Activated CD4-positive, alpha-beta T cell treated with anti-CD3 and anti-CD28 coated beads for 24 hours (primary cell): ENCODE data around the gene GLT6D1.

Experiments used
- DNase-seq, 2 donors: peaks; one replicate each; pipeline ENCODE4 v3.0.0-alpha.2; 2020; ENCODE audit warnings: low read depth in 2 of 2

Gene GLT6D1

DNA sequence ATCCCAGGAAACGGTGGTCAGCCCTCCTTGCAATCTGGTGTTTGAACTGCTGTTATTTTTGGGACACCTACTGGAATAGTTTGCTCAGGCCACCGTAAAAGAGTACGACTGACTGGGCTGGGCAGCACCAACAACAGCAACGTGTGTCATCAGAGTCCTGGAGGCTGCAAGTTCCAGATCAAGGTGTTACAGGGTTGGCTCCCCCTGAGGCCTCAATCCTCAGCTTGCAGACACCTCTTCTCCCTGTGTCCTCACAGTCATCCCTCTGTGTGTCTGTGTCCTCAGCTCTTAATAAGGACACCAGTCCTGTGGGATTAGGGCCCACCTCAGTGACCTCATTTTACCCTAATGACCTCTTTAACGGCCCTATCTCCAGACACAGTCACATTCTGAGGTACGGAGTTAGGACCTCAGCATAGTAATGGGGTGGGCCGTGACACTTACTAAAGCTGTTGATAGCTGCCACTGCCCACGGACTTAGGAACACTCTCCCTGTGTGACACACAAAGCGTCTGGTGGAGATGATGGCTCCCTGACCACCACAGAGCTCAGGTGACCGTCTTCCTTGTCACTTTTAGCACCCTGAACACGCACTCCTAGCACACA, 16.8 kb downstream of the GLT6D1 start:
- no peak for DNase-seq

DNA sequence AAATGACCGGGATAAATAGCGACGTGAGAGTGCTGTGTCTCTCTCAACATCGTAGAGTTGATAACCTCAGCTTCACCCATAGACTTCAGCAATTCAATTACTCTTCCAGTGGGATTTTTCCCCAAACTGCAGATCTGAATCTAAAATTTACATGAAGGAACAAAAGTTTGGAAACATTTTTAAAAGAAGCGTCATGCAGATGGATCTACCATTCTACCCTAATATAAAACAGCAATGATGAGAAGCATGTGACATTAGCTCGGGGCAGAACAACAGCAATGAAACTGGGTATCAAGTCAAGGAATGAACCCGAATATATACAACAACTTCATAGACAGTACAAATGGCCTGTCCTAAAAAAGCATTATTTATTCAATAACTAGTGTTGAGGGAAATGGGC, 18.8 kb downstream of the GLT6D1 start:
- DNase-seq, result no peak

DNA sequence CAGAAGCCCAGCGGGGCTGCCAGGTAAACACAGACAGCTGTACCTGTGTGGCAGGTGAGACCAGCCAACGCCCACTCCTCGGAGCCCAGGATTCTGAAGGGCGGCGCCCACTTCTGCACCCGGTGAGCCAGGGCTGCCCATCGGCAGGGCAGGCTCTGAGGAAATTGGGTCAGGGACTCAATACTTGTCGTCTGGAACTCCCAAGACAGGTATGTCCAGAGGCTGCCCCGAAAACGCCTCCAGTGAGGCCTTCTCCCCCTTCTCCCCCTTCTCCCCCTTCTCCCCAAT, 19.8 kb downstream of the GLT6D1 start:
- DNase-seq, result no peak

DNA sequence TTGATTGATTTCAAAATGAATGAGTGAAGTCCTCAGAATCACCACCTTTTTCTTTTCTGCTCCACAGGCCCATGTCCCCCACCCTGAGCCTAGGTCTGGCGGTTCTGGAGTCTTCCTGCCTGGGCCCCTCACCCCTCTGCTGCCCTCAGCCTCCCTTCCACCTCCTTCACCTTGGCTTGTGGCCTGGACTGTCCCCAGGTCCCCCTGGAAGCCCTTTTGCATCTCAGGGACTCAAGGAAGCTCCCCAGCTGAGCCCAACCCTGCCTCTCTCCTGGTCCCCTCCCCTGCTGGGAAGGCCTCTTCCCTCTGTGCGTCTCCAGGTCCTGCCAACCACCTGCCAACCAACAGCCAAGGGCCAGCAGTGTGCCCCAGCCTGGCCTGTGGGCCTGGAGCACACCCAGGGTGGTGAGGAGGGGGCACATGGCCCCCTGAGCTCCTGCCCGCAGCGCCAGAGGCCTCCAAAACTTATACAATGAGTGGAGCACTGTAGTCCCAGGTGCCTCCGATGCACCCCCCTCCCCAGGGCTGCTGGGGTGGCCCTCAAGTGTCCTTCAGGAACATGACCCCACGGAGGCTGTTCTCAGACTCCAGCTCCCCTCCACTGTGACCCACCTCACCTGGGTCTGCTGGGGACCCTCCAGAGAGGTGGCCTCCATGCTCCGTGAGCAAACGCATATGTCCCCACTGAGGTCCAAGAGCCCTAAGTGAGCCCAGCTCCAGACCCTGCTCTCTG, 20.3 kb downstream of the GLT6D1 start:
- no peak for DNase-seq

DNA sequence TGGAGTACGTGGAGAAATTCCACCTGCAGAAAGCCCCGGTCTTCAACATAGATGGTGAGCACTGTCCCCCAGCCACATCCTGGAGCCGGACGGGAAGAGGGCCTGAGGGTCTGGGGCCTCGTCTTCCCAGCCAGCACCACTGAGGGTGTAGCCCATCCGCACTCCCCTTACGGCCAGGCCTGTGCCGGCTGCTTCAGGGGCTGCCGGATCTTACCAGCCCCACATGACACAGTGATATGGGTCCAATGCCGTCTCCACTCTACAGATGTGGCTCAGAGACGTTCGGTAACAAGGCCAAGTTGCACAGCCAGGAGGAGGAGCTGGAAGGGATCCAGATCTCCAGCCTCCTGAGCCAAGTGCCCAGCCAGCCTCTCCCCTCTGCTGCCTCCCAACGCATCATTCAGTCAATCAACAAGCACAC, 21.3 kb downstream of the GLT6D1 start:
- DNase-seq, result no peak

DNA sequence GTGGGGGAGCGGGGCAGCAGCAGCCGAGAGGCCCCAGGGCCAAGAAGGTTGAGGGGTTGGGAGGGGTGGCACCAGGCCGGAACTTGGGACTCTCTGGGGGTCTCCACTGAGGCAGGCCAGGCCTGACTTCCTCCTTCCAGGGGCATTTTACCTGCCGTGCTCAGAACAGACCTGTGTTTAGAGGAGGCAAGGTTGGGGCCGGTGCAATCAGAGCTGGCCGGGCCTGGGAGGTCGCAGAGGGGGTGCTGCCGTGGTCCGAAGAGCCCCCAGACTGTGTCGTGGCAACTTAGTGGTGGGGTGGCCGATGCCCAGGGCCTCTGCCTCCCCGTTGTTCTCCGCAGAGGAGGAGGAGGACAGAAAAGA, 21.8 kb downstream of the GLT6D1 start:
- no peak for DNase-seq

GRCh38 chr9:135616619-135617537, 22.5 kb downstream of the GLT6D1 start:
- no peak for DNase-seq

DNA sequence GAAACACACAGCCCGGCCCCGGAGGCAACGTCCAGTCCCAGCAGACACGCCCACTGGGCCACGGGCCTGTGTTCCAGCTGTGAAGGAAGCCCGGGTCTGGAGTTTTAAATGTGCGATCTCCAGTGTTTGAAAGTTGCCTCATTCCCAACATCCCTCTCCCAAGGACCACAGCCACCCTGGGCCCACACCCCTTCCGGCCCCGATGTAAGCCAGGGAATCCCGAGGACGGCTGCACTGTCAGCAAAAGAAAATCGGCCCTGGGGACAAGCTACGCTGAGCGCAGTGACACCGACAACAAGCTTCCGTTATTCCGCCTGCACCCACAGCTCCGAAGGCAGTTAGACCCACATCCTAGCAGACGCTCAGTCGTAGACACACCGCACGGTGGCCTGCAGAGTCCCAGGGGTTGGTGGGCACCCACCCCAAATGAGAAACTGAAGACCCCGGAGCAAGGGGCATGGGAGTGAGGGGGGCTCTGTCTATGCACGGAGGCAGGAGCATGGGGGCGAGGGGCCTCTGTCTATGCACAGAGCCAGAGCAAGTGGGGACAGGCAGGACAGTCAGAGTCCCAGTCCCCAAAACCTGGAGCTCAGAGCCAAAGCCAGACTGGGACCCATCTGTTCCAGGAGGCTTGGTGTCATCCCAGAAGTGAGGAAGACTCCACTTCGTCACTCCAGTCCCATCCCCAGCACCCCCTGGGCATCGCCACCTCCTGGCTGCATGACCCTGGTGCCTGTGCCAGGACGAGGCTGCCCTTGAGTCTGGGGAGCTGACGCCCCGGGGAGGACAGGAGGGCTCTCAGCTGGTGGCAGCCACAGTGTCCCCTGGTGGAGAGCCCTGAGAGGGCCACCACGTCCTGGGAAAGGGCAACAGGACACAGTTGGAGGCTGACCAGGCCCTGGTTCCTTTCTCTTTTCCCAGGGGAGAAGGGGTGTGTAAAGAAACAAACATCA, 23.4 kb downstream of the GLT6D1 start:
- no peak for DNase-seq

DNA sequence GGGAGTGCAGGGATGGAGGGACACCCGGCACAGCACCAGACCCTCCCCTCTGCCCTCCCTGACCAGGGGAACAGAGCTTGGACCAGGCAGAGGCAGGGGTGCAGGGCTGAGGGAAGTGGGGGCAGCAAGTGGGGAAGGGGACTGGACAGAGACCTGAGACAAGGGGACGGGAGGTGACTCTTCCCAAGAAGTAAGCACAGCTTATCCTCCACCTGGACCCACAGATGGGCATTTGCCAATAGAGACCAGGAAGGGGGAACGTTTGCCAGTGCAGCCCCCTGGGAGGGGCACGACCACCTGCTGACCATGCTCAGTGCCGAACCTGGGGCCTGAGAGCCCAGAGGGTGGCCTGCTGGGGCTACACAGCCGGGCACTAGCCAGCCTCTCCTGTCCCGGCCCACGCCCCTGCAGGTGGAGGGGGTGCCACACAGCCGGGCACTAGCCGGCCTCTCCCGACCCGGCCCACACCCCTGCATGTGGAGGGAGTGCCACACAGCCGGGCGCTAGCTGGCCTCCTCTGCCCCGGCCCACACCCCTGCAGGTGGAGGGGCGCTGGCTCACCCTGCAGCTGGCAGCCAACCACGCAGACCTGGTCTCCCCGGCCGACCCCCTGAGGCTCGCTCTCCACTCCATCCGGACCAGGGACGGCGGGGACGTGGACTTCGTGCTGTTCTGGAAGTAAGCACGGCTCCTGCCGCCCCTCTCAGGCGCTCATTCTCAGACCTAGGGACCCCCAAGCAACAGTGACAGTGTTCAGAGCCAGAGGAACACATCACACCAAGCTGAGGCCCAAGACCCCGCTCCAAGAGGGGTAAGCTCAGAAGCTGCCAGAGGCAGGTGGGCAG, 24.3 kb downstream of the GLT6D1 start:
- DNase-seq, result no peak

- DNase-seq, result no peak
Measured at GRCh38 chr9:135613946-135614805, 25.2 kb downstream of the GLT6D1 start.

DNA sequence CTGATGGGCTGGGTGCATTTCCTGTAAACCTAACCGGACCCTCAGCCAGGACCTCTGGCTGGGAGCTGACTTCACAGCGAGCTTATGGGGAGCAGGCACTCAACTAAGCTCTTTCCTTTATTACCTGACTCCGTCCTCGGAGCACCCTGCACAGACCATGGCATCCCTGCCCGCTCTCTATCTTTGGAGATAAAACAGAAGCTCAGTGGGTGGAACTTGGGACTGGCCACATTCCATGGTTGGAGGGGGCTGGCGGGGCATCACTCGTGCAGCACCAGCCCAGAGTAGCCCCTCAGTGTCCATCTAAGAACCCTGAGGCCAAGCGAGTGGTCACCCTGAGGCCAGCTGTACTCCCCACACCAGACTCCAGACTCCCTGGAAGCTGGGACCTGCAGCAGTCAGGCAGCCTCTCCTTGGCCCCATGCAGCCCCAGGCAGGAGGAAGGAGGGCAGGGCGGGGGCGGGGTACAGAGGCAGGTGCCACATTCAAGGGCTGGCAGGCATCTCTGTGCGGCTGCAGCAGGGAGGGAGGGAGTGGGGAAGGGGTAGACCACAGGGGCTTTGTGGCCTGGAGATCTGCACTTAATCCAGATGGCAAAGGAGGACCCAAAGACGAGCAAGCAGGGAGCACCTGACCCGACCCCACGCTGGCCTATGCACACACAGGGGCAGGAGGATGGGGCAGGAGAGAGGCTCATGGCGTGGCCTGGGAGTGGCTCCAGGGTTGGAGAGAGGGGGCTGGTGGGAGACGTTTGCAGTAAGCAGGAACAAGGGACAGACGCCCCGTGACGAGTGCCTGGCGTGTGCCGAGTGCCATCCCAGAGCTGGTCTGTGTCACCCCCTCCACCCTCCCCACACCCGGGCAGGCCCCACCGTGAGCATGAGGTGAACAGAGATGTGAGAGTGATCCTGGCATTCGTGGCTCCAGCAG, 26.1 kb downstream of the GLT6D1 start:
- no peak for DNase-seq

DNA sequence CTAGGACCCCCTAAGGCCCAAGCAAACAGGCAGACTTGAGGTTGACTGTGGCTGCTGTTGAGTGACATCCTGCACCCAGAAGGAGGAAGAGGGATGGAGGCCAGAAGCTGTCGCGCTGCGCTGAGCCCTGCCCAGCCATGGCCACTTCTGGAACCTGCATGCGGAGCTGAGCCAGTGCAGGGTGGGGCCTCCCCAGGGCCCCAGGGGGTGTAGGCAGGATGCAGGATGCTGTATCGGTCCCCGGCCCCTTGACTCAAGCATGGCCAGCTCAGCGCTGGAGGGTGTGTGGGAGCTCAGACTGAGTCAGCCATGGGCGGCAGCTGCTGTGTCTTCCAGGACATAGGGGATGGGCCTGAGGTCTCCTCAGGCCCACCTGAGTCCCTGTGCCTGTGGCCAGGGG, 26.9 kb downstream of the GLT6D1 start:
- no peak for DNase-seq

- no peak for DNase-seq
Measured at GRCh38 chr9:135611875-135612209, 27.5 kb downstream of the GLT6D1 start.

GRCh38 chr9:135611142-135611874, 28.0 kb downstream of the GLT6D1 start:
- no peak for DNase-seq

GRCh38 chr9:135610290-135611141, 28.8 kb downstream of the GLT6D1 start:
- DNase-seq, result no peak

DNA sequence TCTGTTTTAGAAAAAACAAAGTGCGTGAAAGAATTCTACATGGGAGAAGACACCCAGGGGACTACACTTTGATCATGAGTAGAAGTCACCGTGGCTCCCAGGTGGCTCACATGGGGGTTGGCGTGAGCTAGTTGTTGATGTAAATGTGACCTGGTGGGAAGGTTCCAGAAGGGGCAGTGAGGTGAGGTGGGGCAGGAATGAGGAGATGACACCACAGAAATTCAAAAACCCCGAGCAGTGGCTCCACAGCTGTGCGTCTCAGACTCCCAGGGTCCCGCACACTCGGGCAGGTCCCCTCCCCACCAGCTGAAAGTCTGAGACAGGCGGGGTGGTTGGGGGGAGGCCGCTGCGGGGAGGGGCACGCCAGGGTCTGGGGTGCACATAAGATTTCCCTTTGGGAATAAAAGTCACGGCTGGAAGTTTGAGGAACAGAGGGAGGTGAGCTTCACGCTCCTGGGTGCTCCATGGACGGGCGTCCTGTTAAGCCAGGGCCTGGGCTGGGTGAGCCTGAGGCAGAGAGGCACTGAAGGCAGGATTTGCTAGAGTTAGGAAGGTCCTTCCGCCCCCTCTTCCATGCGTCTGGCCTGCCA, 29.9 kb downstream of the GLT6D1 start:
- DNase-seq, result no peak

GRCh38 chr9:135608999-135609317, 30.4 kb downstream of the GLT6D1 start:
- DNase-seq, result no peak
